GM06990 (cell line): ENCODE measurements around the gene DNALI1.
"Not testable (repeated sequence)": the region's sequence is repeated elsewhere in the genome, so short reads cannot be mapped to it uniquely, and the experiment has no call there.

Source experiments
- DNase-seq: peaks from one replicate; pipeline ENCODE4 v3.0.0-alpha.2; 2011; ENCODE audit not compliant: insufficient read length; ENCODE audit errors: extremely low read depth
- H3K27me3 ChIP-seq: replicated peaks from 2 replicates; pipeline ENCODE4 v1.6.0; 2011; ENCODE audit warnings: low read length; ENCODE audit not compliant: control insufficient read depth, insufficient read depth
- H3K36me3 ChIP-seq: 2 replicates; pipeline ENCODE4 v1.5.1; 2011; ENCODE audit warnings: low read length; ENCODE audit not compliant: control insufficient read depth, insufficient read depth
- H3K4me3 ChIP-seq: replicated peaks from 2 replicates; pipeline ENCODE4 v1.5.1; 2011; ENCODE audit warnings: low read depth, mild to moderate bottlenecking, control low read depth, low read length
- TF ChIP-seq, protein P1 (sequence below): IDR thresholded peaks from 2 replicates; pipeline ENCODE4 v1.5.1; 2011; ENCODE audit warnings: low read length, control low read depth, mild to moderate bottlenecking, inconsistent platforms; ENCODE audit not compliant: insufficient read depth, poor library complexity, severe bottlenecking

Gene DNALI1

DNA sequence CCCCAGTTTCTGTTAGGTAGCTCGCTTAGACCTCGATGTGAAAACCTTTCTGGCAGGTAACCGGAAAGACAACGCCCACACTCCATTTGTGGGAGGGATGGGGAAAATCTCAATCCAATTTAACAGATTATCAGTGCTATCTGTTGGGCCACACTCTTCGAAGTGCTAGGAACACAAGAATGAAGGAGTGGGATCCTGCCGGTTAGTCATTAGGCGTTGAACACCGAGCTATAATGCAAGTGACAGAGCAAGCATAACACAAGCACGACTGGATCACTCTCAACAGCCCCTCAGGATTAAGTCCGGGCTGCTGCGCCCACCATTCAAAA, 3.2 kb upstream of the DNALI1 start:
- TF ChIP-seq, protein P1, sequence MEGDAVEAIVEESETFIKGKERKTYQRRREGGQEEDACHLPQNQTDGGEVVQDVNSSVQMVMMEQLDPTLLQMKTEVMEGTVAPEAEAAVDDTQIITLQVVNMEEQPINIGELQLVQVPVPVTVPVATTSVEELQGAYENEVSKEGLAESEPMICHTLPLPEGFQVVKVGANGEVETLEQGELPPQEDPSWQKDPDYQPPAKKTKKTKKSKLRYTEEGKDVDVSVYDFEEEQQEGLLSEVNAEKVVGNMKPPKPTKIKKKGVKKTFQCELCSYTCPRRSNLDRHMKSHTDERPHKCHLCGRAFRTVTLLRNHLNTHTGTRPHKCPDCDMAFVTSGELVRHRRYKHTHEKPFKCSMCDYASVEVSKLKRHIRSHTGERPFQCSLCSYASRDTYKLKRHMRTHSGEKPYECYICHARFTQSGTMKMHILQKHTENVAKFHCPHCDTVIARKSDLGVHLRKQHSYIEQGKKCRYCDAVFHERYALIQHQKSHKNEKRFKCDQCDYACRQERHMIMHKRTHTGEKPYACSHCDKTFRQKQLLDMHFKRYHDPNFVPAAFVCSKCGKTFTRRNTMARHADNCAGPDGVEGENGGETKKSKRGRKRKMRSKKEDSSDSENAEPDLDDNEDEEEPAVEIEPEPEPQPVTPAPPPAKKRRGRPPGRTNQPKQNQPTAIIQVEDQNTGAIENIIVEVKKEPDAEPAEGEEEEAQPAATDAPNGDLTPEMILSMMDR, result no peak
- peak overlapping the region; percentile 89 for H3K4me3 ChIP-seq
- no peaks in the 10 kb centered on the region for H3K27me3 ChIP-seq
- no peak for DNase-seq
- peaks cover 2% of the 10 kb centered on the region; the same call in 1 of the 2 replicates for H3K36me3 ChIP-seq

DNA sequence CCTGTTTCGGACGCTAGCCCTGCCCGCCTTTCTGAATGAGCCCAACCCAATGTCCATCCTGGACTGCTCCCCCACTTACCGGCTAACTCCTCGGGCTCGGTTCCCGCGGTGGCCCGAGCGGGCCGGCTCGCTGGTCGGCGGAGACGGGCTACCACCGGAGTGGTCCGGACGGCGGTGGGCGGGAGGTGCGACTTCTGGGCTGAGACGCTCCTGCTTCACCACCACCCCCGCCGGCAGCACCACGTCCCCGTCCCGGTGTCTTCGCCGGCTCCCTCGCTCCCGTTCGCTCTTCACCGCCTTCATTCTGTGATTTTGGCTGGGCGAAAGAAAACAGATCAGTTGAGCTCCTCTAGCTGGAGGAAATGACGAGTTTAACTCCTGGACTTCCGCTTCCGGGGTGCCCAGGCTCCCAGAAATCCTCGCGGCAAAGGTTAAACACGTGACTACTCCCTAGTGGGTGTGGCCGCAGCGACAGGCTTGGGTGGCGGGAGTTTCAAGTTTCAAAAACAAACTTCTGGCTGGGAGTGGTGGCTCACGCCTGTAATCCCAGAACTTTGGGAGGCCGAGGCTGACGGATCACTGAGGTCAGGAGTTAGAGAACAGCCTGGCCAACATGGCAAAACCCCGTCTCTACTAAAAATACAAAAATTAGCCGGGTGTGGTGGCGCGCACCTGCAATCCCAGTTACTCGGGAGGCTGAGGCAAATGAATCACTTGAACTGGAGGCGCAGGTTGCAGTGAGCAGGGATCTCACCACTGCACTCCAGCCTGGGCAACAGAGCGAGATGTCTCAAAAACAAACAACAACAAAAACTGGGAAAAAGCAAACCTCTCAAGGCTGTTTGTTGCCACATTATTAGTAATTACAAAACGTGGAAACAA, 2.6 kb upstream of the DNALI1 start, which contains the start of gene SNIP1:
Gene SNIP1, minus strand, starts transcription at position 367 of the 882 bp plus-strand sequence. Its CDS starts 64 bp downstream, at position 303.
- TF ChIP-seq, protein P1, result no peak
- DNase-seq, result peak; percentile 81
- peak within 1 kb of the TSS; percentile 89 for H3K4me3 ChIP-seq
- H3K27me3 ChIP-seq, result no peaks in the 10 kb centered on the region
- peaks cover 2% of the 10 kb centered on the region; the same call in 1 of the 2 replicates for H3K36me3 ChIP-seq

DNA sequence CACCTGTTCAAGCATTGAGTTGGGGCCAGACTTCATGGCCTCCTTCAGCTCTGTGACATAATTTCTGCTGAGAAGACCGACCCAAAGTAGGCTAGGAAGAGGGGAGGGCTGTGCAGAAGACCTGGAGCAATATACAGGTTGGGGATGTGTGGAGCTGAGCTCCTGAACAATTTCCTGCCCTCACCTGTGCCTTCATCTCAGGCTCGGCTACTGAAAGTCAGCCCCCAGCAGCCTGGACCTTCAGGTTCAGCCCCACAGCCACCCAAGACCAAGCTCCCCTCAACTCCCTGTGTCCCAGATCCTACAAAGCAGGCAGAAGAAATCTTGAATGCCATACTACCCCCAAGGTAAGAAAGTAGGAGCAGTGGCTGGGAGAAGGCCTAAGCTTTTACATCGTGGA, 662 bp downstream of the DNALI1 start:
- TF ChIP-seq, protein P1, result no peak
- no peak for DNase-seq
- no peak overlapping the region for H3K4me3 ChIP-seq
- peaks cover 2% of the 10 kb centered on the region; the same call in 1 of the 2 replicates for H3K36me3 ChIP-seq
- no peaks in the 10 kb centered on the region for H3K27me3 ChIP-seq

DNA sequence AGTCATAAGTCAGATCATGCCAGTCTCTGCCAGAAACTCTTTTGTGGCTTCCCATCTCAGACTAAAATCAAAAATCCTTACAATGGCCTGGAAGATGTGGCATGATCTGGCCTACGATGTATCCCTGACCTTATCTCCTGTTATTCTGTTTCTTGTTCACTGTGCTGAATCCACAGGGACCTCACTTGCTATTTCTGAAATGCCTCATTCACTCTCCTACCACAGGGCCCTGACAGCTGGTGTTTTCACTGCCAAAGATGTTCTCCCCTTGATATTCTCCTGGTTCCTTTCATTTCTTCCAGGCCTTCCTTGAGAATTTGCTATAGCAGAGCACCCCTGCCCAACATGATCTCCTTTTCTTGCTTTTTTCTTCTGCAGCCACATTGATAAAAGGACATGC, 1.7 kb downstream of the DNALI1 start:
- no peak for DNase-seq
- H3K27me3 ChIP-seq, result no peaks in the 10 kb centered on the region
- peaks cover 3% of the 10 kb centered on the region for H3K36me3 ChIP-seq
- TF ChIP-seq, protein P1, result no peak
- no peak overlapping the region for H3K4me3 ChIP-seq

DNA sequence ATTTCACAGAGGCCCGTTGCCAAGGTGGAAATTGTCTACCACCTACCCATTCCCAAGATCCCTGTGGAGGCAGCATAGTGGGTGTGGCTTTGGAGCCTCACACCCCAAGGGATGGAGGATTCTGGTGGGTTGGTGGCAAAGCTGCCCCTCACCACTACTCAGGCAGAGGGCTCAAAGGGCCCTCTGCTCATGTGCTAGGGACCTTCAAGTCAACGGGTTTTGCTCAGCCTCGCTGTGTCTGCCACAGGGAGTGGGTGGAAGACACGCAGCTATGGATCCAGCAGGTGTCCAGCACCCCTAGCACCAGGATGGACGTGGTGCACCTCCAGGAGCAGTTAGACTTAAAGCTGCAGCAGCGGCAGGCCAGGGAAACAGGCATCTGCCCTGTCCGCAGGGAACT, 2.3 kb downstream of the DNALI1 start:
- no peak overlapping the region for H3K4me3 ChIP-seq
- H3K27me3 ChIP-seq, result no peaks in the 10 kb centered on the region
- TF ChIP-seq, protein P1, result no peak
- no peak for DNase-seq
- H3K36me3 ChIP-seq, result peaks cover 3% of the 10 kb centered on the region

DNA sequence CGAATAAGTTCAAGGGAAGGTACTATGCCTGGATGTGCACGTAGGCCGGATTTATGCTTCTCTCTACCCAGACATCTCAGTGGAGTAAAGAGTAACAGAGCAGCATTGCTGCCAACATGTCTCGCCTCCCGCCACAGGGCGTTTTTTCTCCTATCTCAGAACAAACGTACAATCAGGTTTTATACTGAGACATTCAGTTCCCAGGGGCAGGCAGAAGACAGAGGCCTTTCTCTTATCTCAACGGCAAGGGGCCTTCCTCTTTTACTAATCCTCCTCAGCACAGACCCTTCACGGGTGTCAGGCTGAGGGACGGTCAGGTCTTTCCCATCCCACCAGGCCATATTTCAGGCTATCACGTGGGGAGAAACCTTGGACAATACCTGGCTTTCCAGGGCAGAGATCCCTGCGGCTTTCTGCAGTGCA, 3.2 kb downstream of the DNALI1 start:
- H3K27me3 ChIP-seq, DNase-seq, H3K36me3 ChIP-seq, H3K4me3 ChIP-seq: not testable (repeated sequence)
